Mesenchymal stem cell (in vitro differentiated cells and primary cell): Measurements from ENCODE around the gene AJAP1.

Experiments used
- DNase-seq: peaks from one replicate; pipeline ENCODE4 v3.0.0-alpha.2; 2013
- H2AFZ ChIP-seq: one replicate; pipeline ENCODE4 v1.6.1; 2013; ENCODE audit warnings: low read depth, mild to moderate bottlenecking, control low read depth, inconsistent platforms, low read length, moderate library complexity
- H2AK5ac ChIP-seq: 2 replicates; pipeline ENCODE4 v1.6.1; 2013; ENCODE audit warnings: low read length, moderate library complexity, mild to moderate bottlenecking, inconsistent platforms; ENCODE audit not compliant: severe bottlenecking
- H2BK120ac ChIP-seq: one replicate; pipeline ENCODE4 v1.6.1; 2013; ENCODE audit warnings: low read depth, mild to moderate bottlenecking, inconsistent platforms, low read length, moderate library complexity
- H2BK12ac ChIP-seq, 2 experiments: one replicate each; pipeline ENCODE4 v1.6.1; 2013; ENCODE audit warnings: inconsistent platforms in 2 of 2, low read length in 2 of 2, mild to moderate bottlenecking in 2 of 2, moderate library complexity in 2 of 2, control low read depth in 1 of 2
- H2BK15ac ChIP-seq: one replicate; pipeline ENCODE4 v1.6.1; 2013; ENCODE audit warnings: mild to moderate bottlenecking, low read depth, inconsistent platforms; ENCODE audit not compliant: poor library complexity, severe bottlenecking
- H2BK5ac ChIP-seq: 2 replicates; pipeline ENCODE4 v1.6.1; 2013; ENCODE audit warnings: low read depth, mild to moderate bottlenecking, low read length, control low read depth, inconsistent platforms; ENCODE audit not compliant: poor library complexity, severe bottlenecking
- H3K14ac ChIP-seq, 2 experiments: one replicate each; pipeline ENCODE4 v1.6.1; 2013; ENCODE audit warnings: inconsistent platforms in 2 of 2, low read length in 2 of 2, control low read depth in 1 of 2, mild to moderate bottlenecking in 1 of 2, moderate library complexity in 1 of 2
- H3K18ac ChIP-seq, 2 experiments: one replicate each; pipeline ENCODE4 v1.6.1; 2013; ENCODE audit warnings: inconsistent platforms in 2 of 2, low read length in 2 of 2, control low read depth in 1 of 2, low read depth in 1 of 2, mild to moderate bottlenecking in 1 of 2
- H3K23ac ChIP-seq, 2 experiments: one replicate each; pipeline ENCODE4 v1.6.1; 2013; ENCODE audit warnings: inconsistent platforms in 2 of 2, low read length in 2 of 2, mild to moderate bottlenecking in 2 of 2, moderate library complexity in 2 of 2, control low read depth in 1 of 2
- H3K27ac ChIP-seq: 2 replicates; pipeline ENCODE4 v1.5.1; 2013; ENCODE audit warnings: mild to moderate bottlenecking, moderate library complexity, low read length, control low read depth, inconsistent platforms; ENCODE audit not compliant: poor library complexity, severe bottlenecking
- H3K27me3 ChIP-seq, 2 experiments: 2 replicates each; pipeline versions ENCODE4 v1.6.1 to v1.7.0; 2013; ENCODE audit warnings: low read length in 2 of 2, mild to moderate bottlenecking in 2 of 2, moderate library complexity in 2 of 2, control low read depth in 1 of 2, inconsistent platforms in 1 of 2; ENCODE audit not compliant: control insufficient read depth in 1 of 2, insufficient read depth in 1 of 2
- H3K36me3 ChIP-seq, 2 experiments: 2 replicates each; pipeline versions ENCODE4 v1.6.1 to v1.7.0; 2013; ENCODE audit warnings: low read length in 2 of 2, control low read depth in 1 of 2, inconsistent platforms in 1 of 2, low read depth in 1 of 2, mild to moderate bottlenecking in 1 of 2; ENCODE audit not compliant: insufficient read depth in 2 of 2, control insufficient read depth in 1 of 2
- H3K4ac ChIP-seq, 2 experiments: one replicate each; pipeline ENCODE4 v1.6.1; 2013; ENCODE audit warnings: inconsistent platforms in 2 of 2, low read length in 2 of 2, mild to moderate bottlenecking in 2 of 2, moderate library complexity in 2 of 2, control low read depth in 1 of 2, low read depth in 1 of 2
- H3K4me1 ChIP-seq: 2 replicates; pipeline ENCODE4 v1.6.1; 2013; ENCODE audit warnings: low read depth, low read length, control low read depth; ENCODE audit not compliant: control insufficient read depth, insufficient read depth
- H3K4me2 ChIP-seq: 2 replicates; pipeline ENCODE4 v1.6.1; 2013; ENCODE audit warnings: low read length, mild to moderate bottlenecking, inconsistent platforms; ENCODE audit not compliant: poor library complexity, severe bottlenecking
- H3K4me3 ChIP-seq, 2 experiments: 2 replicates each; pipeline versions ENCODE4 v1.5.1 to v1.7.0; 2013; ENCODE audit warnings: low read length in 2 of 2, mild to moderate bottlenecking in 2 of 2, control low read depth in 1 of 2, low read depth in 1 of 2; ENCODE audit not compliant: insufficient read depth in 1 of 2
- H3K79me1 ChIP-seq: replicated peaks from 2 replicates; pipeline ENCODE4 v1.6.1; 2013; ENCODE audit warnings: mild to moderate bottlenecking, control low read depth, low read length, inconsistent platforms; ENCODE audit not compliant: poor library complexity, severe bottlenecking
- H3K9ac ChIP-seq: 2 replicates; pipeline ENCODE4 v1.7.0; 2013; ENCODE audit warnings: mild to moderate bottlenecking, low read length, moderate library complexity
- H3K9me3 ChIP-seq: 2 replicates; pipeline ENCODE4 v1.7.0; 2013; ENCODE audit warnings: mild to moderate bottlenecking, low read length; ENCODE audit not compliant: control insufficient read depth
- H4K8ac ChIP-seq: one replicate; pipeline ENCODE4 v1.6.1; 2013; ENCODE audit warnings: inconsistent platforms, mild to moderate bottlenecking, low read length, moderate library complexity
- H4K91ac ChIP-seq: one replicate; pipeline ENCODE4 v1.6.1; 2013; ENCODE audit warnings: mild to moderate bottlenecking, low read length, inconsistent platforms
- WGBS: methylation state at CpG from one replicate; pipeline ENCODE4 v1.1.7; 2013; ENCODE audit warnings: mixed read lengths; 5-methylcytosine and 5-hydroxymethylcytosine counted together

AJAP1 gene

GRCh38 chr1:4794020-4794780 lies 139.8 kb downstream of the AJAP1 start:
- H4K8ac ChIP-seq = no peak overlapping the region
- no peak overlapping the region for H3K4me3 ChIP-seq
- H2AK5ac ChIP-seq = no peak overlapping the region
- H2AFZ ChIP-seq = no peak overlapping the region
- no peaks in the 10 kb centered on the region for H3K4me1 ChIP-seq
- no peak overlapping the region for H2BK12ac ChIP-seq
- no peak overlapping the region for H3K14ac ChIP-seq
- no peak overlapping the region for H3K27ac ChIP-seq
- no peak overlapping the region for H3K4me2 ChIP-seq
- no peak overlapping the region for H3K9ac ChIP-seq
- H3K4ac ChIP-seq = no peak overlapping the region
- H2BK120ac ChIP-seq = no peak overlapping the region
- no peaks in the 10 kb centered on the region for H3K79me1 ChIP-seq
- H2BK15ac ChIP-seq = no peak overlapping the region
- no peaks in the 10 kb centered on the region for H3K27me3 ChIP-seq
- no peaks in the 10 kb centered on the region for H3K9me3 ChIP-seq
- no peak overlapping the region for H3K18ac ChIP-seq
- no peaks in the 10 kb centered on the region for H3K36me3 ChIP-seq
- 83% methylated on average over 6 of the region's 6 CpGs for WGBS
- DNase-seq = no peak
- no peak overlapping the region for H4K91ac ChIP-seq
- H2BK5ac ChIP-seq = no peak overlapping the region
- no peak overlapping the region for H3K23ac ChIP-seq

- Histone ChIP-seq H3K4me3 (no peak overlapping the region), H3K4me2 (no peak overlapping the region), H3K23ac (no peak overlapping the region), H3K27me3 (no peaks in the 10 kb centered on the region), H2BK120ac (no peak overlapping the region), H2AK5ac (no peak overlapping the region), H3K4ac (no peak overlapping the region), H3K9me3 (no peaks in the 10 kb centered on the region), H2BK15ac (no peak overlapping the region), H4K8ac (no peak overlapping the region), H3K36me3 (no peaks in the 10 kb centered on the region), H3K4me1 (no peaks in the 10 kb centered on the region), H3K18ac (no peak overlapping the region), H2BK12ac (no peak overlapping the region), H2AFZ (no peak overlapping the region), H4K91ac (no peak overlapping the region), H3K14ac (no peak overlapping the region), H3K27ac (no peak overlapping the region), H3K9ac (no peak overlapping the region), H2BK5ac (no peak overlapping the region), H3K79me1 (no peaks in the 10 kb centered on the region)
- no peak for DNase-seq
- 78% methylated on average over 11 of the region's 11 CpGs for WGBS
Observed at GRCh38 chr1:4796161-4797015, 142.0 kb downstream of the AJAP1 start.

GRCh38 chr1:4797016-4797410 lies 142.6 kb downstream of the AJAP1 start:
- no peak overlapping the region for H3K18ac ChIP-seq
- no peak overlapping the region for H4K8ac ChIP-seq
- H3K9me3 ChIP-seq = no peaks in the 10 kb centered on the region
- WGBS = 55% methylated on average over 6 of the region's 6 CpGs
- H2BK15ac ChIP-seq = no peak overlapping the region
- H3K36me3 ChIP-seq = no peaks in the 10 kb centered on the region
- no peak overlapping the region for H2BK12ac ChIP-seq
- H3K23ac ChIP-seq = no peak overlapping the region
- no peaks in the 10 kb centered on the region for H3K4me1 ChIP-seq
- H3K4ac ChIP-seq = no peak overlapping the region
- H3K4me3 ChIP-seq = no peak overlapping the region
- no peak overlapping the region for H3K9ac ChIP-seq
- no peak for DNase-seq
- H2BK5ac ChIP-seq = no peak overlapping the region
- no peak overlapping the region for H3K27ac ChIP-seq
- H3K27me3 ChIP-seq = no peaks in the 10 kb centered on the region
- H2AFZ ChIP-seq = no peak overlapping the region
- H2AK5ac ChIP-seq = no peak overlapping the region
- no peak overlapping the region for H2BK120ac ChIP-seq
- H3K14ac ChIP-seq = no peak overlapping the region
- no peaks in the 10 kb centered on the region for H3K79me1 ChIP-seq
- H4K91ac ChIP-seq = no peak overlapping the region
- no peak overlapping the region for H3K4me2 ChIP-seq

- no peak overlapping the region for H2BK15ac ChIP-seq
- no peak overlapping the region for H4K91ac ChIP-seq
- no peak overlapping the region for H3K14ac ChIP-seq
- no peaks in the 10 kb centered on the region for H3K9me3 ChIP-seq
- H3K9ac ChIP-seq = no peak overlapping the region
- 91% methylated on average over 5 of the region's 5 CpGs for WGBS
- no peak overlapping the region for H3K4me2 ChIP-seq
- H3K23ac ChIP-seq = no peak overlapping the region
- no peaks in the 10 kb centered on the region for H3K4me1 ChIP-seq
- H3K79me1 ChIP-seq = no peaks in the 10 kb centered on the region
- no peak overlapping the region for H3K4me3 ChIP-seq
- no peaks in the 10 kb centered on the region for H3K27me3 ChIP-seq
- H2BK12ac ChIP-seq = no peak overlapping the region
- H3K36me3 ChIP-seq = no peaks in the 10 kb centered on the region
- H3K27ac ChIP-seq = no peak overlapping the region
- no peak for DNase-seq
- no peak overlapping the region for H2AK5ac ChIP-seq
- H2BK120ac ChIP-seq = no peak overlapping the region
- H4K8ac ChIP-seq = no peak overlapping the region
- H3K18ac ChIP-seq = no peak overlapping the region
- no peak overlapping the region for H2AFZ ChIP-seq
- H3K4ac ChIP-seq = no peak overlapping the region
- H2BK5ac ChIP-seq = no peak overlapping the region
Observed at GRCh38 chr1:4797429-4797828, 143.0 kb downstream of the AJAP1 start.
